ENCODE results near the gene MACROH2A2.

DNA sequence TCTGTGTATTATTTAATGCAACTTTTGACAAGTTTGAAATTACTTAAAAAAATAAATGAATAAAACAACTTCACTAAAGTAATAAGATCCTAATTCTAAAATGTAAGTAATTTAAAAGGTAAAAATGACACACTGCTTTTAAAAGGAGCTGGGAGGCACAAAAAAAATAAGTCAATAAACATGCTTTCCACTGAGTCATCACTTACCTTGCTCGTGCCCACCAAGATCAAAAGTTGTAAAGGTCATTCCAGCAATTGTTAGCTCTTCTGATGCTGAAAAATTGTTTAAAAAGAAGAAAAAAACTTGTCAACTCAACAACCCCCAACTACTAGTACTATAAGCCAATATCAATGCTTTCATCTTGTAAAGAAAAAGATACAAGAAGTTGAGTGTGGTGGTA is 108.2 kb downstream of the MACROH2A2 start:
- TF ChIP-seq CTCF (IDR thresholded peaks at IDR 0.05; ENCODE audit: low read depth, low read length) (no peak), EZH2phosphoT487 (IDR thresholded peaks at IDR 0.05; ENCODE audit: low read depth) (no peak)

Measured in OCI-LY3 (cell line).